BE2C (cell line): Measurements from ENCODE around the gene CACHD1.

ENCODE experiments used
- DNase-seq: peaks from one replicate; pipeline ENCODE4 v3.0.0-alpha.2; 2020
- H3K27me3 ChIP-seq: fragments of 250-450 bp; sonication (Bioruptor Pico); 2 replicates; pipeline ENCODE4 v1.5.1; 2020; ENCODE audit warnings: mild to moderate bottlenecking
- H3K36me3 ChIP-seq: fragments of 250-450 bp; sonication (Bioruptor Pico); 2 replicates; pipeline ENCODE4 v1.5.1; 2020; ENCODE audit warnings: mild to moderate bottlenecking
- H3K4me1 ChIP-seq: fragments of 250-450 bp; sonication (Bioruptor Pico); 2 replicates; pipeline ENCODE4 v1.5.1; 2020
- H3K4me3 ChIP-seq: 2 replicates; pipeline ENCODE4 v1.5.1; 2011; ENCODE audit warnings: low read depth, low read length
- H3K9me3 ChIP-seq: fragments of 250-450 bp; sonication (Bioruptor Pico); 2 replicates; pipeline ENCODE4 v1.5.1; 2020
- TF ChIP-seq, protein P1 (sequence below): IDR thresholded peaks from 2 replicates; pipeline ENCODE4 v1.5.1; 2012; ENCODE audit warnings: mild to moderate bottlenecking, low read depth, low read length

Gene CACHD1

DNA sequence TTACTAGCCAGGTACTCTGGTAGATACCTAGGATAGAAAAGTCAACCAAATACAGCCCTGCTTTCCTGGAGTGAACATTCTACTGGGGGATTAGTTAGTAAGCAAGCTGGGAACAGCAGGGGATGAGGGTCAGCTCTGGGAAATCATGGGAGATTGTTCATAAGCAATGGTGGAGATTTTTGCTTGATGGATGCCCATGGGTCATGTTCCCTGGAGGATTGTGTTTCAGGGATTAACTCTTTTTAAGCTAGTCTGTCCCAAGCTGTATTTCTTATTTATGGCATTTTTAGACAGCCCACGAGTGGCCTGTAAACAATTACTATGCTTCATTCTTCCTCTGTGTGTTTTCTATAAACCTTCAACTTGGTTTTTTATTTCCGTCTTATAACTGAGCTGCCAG is 18.9 kb downstream of the CACHD1 start:
- Histone ChIP-seq H3K4me3 (no peak overlapping the region), H3K4me1 (no peaks in the 10 kb centered on the region), H3K9me3 (no peaks in the 10 kb centered on the region), H3K27me3 (no peaks in the 10 kb centered on the region), H3K36me3 (no peaks in the 10 kb centered on the region)
- TF ChIP-seq, protein P1, sequence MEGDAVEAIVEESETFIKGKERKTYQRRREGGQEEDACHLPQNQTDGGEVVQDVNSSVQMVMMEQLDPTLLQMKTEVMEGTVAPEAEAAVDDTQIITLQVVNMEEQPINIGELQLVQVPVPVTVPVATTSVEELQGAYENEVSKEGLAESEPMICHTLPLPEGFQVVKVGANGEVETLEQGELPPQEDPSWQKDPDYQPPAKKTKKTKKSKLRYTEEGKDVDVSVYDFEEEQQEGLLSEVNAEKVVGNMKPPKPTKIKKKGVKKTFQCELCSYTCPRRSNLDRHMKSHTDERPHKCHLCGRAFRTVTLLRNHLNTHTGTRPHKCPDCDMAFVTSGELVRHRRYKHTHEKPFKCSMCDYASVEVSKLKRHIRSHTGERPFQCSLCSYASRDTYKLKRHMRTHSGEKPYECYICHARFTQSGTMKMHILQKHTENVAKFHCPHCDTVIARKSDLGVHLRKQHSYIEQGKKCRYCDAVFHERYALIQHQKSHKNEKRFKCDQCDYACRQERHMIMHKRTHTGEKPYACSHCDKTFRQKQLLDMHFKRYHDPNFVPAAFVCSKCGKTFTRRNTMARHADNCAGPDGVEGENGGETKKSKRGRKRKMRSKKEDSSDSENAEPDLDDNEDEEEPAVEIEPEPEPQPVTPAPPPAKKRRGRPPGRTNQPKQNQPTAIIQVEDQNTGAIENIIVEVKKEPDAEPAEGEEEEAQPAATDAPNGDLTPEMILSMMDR, result no peak
- DNase-seq, result no peak

DNA sequence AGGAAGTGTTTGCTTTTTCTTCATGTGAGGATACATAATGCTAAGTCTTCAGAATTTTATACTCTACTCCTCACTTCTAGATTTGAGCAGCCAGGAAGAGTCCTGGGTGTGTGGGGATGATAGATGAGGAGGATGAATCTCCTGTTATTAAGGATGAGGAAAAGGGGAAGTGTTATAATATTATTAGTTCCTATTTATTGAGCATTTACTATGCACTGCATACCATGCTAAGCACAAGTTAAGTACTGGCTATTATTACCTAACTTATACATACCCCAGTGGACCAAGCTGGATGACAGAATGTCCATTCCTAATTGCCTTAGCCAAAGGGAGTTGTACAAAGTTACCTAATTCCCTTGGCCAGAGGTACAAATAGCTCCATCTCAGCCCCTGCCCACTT is 19.8 kb downstream of the CACHD1 start:
- H3K4me3 ChIP-seq, result no peak overlapping the region
- no peaks in the 10 kb centered on the region for H3K36me3 ChIP-seq
- no peaks in the 10 kb centered on the region for H3K4me1 ChIP-seq
- TF ChIP-seq, protein P1, result no peak
- no peaks in the 10 kb centered on the region for H3K9me3 ChIP-seq
- DNase-seq, result no peak
- no peaks in the 10 kb centered on the region for H3K27me3 ChIP-seq

DNA sequence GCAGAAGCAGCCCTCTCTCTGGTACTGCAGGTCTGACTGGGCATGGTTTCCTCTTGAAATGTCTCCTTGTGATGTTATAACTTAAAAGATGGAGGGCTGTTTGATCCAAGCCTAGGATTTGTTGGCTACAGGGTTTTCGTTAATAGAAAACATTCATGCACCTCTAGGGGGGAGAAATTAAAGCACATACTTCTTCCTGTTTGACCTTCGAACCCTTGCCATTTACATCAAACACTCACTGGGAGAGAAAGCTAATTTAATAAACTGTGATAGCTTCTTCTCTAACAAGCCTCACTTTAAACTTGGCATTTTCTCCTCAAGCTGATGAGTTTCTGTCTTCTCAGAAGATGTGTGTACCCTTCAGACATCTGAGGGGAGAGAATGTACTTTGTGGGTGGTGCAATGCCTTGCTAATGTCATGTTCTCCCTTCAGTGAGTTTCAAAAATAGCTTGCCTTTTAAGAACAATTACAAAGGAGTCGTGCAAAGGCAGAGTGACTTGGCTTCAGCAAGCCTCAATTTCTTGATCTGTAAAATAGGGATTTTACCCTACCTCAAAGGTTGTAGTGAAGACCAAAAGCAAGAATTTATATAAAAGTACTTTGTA is 20.4 kb downstream of the CACHD1 start:
- DNase-seq, result no peak
- H3K27me3 ChIP-seq, result no peaks in the 10 kb centered on the region
- H3K9me3 ChIP-seq, result no peaks in the 10 kb centered on the region
- TF ChIP-seq, protein P1, result 0 out of 2 replicates have a peak, but pooled peaks have one; percentile 14
- no peak overlapping the region for H3K4me3 ChIP-seq
- no peaks in the 10 kb centered on the region for H3K36me3 ChIP-seq
- no peaks in the 10 kb centered on the region for H3K4me1 ChIP-seq

DNA sequence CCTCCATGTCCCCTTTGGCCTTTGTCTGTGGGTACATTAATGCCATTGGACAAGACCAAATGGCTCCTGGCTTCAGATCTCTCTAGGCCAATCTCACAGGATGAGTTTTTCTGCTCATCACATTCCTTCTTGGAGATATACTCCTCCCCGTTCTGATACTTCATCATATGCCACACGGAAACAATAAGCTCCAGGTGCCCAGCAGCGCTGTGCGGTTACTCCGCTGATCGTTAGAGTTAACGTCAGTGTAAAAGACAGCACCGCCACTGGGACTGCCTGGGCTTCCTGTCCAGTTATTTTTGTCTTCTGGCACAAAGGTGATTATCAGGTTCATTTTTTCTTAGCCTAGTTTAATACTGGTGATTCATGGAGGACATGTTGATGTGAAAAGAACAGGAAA is 22.5 kb downstream of the CACHD1 start:
- H3K9me3 ChIP-seq, result no peaks in the 10 kb centered on the region
- H3K36me3 ChIP-seq, result no peaks in the 10 kb centered on the region
- H3K27me3 ChIP-seq, result no peaks in the 10 kb centered on the region
- DNase-seq, result no peak
- no peak overlapping the region for H3K4me3 ChIP-seq
- no peaks in the 10 kb centered on the region for H3K4me1 ChIP-seq
- TF ChIP-seq, protein P1, result no peak

DNA sequence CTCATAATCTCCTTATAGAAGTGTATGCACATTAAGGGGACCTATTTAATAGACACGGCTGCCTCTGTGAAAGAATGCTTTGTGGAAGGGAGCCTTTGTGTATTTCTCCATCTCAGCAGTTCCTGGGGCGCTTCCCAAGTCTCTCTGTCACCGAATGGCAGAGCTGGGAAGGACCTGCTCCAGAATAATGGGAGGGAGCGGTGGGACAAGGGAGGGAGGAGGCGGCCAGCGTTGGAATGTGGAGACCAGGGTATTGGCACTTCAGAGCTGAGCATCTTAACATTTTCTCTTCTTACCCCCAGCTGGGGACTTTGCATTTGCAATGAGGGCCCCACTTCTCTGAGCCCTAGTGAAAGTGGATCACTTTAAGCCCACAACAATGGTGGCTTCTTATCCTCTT is 23.9 kb downstream of the CACHD1 start:
- TF ChIP-seq, protein P1, result no peak
- Histone ChIP-seq H3K9me3 (no peaks in the 10 kb centered on the region), H3K27me3 (no peaks in the 10 kb centered on the region), H3K36me3 (no peaks in the 10 kb centered on the region), H3K4me3 (no peak overlapping the region), H3K4me1 (no peaks in the 10 kb centered on the region)
- DNase-seq, result no peak

DNA sequence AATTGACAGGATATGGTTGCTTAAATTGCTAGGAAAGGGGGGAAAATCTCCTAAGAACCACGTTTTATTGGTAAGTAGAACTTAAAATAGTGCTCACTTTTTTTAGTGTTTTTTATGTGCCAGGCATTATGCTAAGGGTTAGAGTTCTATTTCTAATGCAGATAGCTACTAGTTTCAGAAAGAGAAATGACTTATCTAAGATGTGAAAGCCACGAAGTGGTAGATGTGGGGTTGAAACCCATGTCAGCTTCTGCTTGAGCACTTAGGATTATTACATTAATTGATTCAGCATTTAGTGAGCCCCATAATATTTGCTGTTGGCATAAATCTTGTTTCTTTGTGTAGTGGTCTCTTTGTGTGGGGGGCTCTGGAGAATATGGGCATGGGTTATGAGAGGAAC is 24.7 kb downstream of the CACHD1 start:
- no peaks in the 10 kb centered on the region for H3K36me3 ChIP-seq
- no peaks in the 10 kb centered on the region for H3K4me1 ChIP-seq
- H3K27me3 ChIP-seq, result no peaks in the 10 kb centered on the region
- H3K4me3 ChIP-seq, result no peak overlapping the region
- no peaks in the 10 kb centered on the region for H3K9me3 ChIP-seq
- no peak for DNase-seq
- TF ChIP-seq, protein P1, result no peak
